Raji (cell line): Measurements from ENCODE around the gene DENND1A.

Source experiments
- POLR2A ChIP-seq: IDR thresholded peaks from 2 replicates; pipeline ENCODE4 v1.6.1; 2011; ENCODE audit warnings: low read depth, low read length, control low read depth; ENCODE audit not compliant: insufficient read depth

DENND1A gene

DNA sequence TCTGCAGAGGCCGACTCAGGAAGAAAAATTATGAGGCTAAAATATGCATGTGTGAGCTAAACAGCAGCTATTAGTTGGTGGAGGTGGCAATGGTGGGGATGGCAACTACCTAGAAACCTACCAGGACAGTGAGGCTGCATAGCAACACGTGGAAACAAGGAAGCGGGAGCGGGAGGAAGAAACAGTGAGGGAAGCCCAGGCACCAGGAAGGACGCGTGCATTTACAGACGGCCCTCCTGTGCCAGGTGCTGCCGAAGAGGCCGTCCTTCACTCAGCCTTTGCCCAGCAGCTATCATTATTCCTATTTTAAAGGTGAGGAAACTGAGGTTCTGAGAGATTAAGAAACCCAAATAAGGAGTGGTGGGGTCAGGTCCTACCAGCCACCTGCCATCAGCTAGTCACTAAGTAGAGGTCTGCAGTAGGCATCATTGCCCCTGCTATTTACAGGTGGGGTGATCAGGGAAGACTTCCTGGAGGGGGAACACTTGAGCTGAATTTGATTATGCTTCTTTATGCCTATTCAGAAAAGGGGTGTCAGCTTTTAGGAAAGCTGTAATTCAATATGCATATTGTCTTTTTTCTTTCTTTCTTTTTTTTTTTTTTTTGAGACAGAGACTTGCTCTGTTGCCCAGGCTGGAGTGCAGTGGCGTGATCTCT is 448.6 kb downstream of the DENND1A start:
- TF ChIP-seq POLR2A = no peak

DNA sequence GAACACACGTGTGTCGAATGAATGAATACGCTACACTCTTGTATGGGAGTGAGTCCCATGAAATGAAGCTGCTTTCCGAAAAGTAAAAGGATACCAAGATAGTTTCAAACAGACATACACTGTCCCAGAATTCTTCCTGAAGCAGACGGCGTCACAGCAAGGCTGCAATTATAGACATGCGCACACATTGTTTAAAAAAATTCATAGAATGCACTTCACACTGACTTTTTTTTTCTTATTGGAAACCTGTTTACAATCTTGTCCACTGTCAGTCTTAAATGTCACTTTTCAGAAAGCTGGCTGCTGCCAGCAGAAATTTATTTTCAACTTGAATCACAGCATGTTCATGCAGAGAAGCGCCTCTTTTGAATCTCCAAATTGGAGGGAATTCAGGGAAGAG is 449.1 kb downstream of the DENND1A start:
- no peak for TF ChIP-seq POLR2A

DNA sequence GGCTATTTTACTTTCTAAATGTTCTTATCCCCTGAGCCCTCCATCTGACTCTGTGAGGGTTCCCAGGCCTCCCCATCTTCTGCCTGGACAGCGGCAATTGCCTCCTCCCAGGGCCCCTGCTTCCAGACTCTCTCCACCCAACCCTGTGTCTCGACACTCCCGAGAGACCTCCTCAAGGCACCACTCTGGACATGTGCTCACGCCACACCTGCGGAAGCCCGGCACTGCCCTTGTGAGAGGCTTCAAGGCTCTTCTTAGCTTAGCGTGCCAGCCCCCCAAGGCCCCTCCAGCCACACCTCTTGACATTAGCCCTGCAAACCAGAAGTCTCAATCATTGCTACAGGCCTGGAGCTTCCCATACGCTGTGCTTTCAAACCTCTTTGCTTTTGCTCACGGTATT is 449.8 kb downstream of the DENND1A start:
- TF ChIP-seq POLR2A = no peak

DNA sequence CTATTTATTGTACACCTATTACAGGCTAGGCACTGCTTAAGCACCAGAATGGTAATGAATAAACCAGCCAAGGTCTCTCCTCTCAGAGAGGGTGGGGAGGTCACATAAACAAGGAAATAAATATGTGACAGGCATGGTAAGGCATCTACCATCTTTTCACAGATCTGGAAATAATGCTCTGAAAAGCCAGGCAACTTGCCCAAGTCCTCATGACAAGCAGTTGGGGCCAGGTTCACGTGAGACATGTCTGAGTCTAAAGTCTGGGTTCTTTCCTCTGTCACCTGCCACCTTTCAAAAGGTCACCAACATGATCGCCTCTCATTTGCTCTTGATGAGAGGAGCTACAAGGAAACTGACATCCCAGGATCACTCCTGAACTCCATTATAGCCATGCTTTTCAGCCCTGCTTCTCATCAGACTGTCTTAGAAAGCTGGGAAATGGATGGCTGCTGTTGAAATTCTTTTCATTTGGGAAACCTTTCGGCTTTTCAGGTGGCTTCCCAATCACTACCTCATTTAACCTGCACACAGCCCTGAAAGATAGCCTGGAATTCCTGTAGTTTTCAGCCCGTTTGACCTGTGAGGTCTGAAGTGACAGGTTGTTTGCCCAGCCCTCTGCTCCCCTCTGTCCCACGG is 450.8 kb downstream of the DENND1A start:
- TF ChIP-seq POLR2A = no peak

DNA sequence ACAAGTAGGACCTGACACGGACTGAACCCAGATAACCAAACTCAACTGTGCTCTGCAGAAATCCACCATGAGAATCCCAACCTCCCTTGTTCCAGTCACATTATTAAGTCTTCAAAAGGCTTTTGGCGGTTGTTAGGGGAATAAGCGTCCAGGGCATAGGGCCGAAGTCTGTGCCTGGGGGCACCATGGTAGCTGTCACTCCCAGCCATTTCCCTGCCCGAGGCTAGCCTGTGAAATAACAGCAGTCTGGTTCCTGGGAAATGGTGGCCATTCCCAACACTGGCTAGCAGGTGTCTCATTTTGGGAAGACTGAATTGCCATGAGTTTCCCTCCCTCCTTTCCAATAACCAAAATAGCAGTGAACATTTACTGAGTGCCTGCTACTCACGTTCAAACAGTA is 451.8 kb downstream of the DENND1A start:
- no peak for TF ChIP-seq POLR2A

DNA sequence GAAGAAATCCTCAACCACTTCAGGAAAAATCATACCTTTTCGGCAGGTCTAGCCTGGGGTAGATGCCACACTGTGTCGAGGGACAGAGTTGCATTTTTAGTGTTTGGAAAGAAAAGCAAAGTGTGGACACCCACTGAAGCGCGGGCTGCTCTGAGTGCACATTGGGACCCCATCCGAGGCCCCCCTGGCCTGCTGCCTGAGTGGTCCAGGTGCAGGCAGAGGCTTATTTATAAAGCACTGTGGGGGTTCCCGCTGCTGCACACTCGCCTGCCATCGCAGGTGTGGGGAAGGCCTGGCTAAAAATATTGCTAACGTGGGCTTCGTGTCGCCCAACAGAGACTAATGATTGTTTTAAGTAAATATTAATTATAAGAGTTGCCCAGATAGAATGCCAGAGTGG is 454.5 kb downstream of the DENND1A start:
- TF ChIP-seq POLR2A = no peak

DNA sequence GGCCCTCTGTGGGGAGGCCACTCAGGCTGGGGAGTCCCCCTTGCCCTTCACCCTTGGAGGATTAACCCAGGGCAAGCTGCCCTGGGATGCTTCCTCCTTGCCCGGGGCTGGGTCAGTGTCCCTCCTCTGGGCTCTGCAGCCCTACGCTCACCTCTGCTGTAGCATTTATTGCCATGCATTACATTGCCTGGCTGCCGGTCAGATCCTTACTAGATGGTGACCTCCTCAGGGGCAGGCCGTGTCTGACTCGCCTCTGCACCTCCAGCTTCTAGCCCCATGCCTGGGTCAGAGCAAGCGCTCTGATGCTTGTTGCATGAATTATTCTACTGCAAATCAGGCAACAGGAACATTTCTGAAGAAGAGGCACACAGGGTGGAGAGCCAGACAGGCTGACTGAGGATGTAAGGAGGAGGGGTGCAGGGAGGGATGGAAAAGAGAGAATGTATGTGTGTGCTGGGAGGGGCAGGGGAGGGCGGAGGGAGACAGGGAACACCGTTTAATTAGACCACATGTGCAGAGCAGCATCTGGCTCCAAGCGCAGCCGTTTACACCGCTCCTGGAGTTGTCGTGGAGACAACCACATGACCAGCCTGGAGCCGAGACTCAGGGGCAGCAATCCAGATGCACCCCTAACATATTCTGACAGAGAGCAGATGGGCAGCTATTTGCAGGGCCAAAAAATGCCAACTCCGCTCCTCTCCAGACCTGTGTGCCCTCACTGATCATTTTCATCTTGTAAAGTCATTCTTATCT is 456.9 kb downstream of the DENND1A start:
- no peak for TF ChIP-seq POLR2A

DNA sequence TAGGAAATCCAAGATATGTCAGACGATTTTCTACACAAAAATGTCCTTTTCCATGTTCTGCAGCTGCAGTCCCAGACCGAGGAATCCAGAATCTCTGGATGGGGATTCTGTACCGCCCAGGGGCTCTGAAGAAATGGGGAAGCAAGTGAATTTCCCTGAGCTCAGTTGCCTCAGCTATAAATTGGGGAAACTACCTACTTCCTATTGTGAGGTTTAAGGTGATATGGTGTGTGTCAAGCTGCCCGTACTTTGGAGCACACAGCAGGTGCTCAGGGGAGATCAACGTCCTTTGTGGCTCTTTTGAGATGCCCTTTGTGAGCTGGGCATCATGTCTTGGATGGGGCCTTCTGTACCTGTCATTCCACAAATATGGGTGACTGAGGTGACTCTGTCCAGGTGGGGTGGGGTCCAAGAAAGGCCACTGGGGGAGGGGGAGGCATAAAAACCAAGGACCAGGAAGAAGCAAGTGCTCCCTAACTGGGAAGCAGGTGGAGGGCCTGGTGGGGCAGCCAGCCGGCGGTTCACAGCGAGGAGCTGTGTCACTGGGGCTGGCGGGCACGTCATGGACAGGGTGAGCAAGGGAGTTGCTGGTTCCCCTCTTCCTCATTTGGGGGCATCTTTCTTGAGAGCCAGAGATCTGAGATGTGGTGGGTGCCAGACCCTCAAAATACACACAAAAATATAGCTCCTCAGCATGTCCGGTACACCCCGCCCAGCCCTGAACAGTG is 457.9 kb downstream of the DENND1A start:
- TF ChIP-seq POLR2A = no peak

DNA sequence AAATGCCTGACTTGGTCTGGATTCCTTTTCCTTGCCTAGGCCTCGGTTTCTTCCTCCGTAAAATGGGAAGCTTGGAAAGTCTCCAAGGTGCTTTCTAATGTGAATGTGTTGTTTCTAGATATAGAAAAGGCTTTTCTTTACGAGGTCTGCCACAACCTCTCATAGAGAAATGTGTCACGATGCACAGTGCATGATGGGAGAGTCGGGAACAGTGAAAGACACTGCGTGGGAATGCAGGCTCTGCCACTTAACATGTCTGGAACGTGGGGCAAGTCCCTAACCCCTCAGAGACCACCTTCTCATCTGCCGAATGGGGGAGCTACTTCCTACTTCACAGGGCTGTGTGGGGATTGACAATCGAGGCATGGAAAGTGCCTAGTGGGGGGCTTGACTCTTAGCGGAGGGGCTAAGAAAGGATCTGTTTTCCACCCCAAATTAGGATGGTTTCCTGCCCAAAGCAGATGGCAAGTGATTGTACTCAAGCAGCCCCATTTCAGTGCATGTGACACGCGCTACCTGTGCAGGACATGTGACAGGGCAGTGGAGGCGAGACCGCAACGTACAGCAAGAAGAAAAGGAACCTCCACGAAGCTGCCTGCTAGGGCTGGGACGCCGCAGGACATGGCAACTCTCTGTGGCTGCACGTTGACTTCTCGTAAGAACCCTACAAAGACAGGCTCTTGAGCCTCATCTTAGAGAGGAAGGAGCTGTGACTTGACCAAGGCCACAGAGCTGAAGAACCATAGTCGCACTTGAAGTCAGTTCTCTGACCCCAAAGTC is 458.7 kb downstream of the DENND1A start:
- no peak for TF ChIP-seq POLR2A

DNA sequence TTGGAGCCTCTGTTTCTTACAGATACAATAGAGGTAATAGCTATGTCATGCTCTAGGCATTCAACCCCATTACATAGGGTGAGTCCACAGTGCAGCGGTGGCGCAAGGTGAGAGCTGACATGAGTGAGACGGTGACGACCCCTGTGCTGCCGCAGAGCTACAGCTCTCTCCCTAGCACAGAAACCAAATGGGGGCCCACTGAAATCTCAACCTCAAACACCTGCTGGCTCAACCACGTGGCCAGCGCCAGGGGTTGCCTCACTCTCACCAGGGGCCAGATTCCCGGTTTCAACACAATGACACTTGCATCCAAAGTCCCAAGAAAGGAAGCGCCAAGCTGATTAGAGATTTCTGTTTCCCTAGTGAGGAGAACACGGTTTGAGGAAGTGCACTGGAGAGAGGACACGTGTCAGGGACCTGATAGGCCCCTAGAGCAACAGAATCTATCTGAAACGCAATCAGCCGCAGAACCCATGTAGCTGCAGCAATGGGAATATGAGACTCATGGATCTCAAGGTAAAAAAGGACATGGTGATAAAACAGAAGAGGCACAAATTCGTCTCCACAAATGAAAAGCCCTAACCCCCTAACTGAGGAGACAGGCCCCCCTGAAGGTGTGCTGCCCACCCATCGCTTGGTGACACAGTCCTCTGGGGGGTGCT is 459.7 kb downstream of the DENND1A start:
- TF ChIP-seq POLR2A = no peak

DNA sequence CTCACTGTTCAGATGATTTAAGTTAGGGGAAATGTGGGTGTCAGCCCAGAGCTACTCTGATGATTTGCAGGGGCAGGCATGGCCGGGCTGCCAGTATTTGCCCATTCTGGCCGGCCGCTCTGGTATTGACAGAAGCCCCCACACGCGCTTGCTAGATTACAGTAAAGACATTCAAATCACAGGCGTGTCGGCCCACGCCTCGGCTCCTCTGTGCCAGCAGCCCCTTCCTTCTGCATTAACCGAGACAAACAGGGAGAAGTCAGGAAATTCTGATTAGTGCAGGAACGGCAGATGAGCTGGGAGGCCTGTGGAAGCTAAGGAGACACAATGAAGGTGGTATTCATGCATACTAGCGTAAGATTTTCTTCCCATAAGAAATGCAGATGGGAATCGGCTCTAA is 460.6 kb downstream of the DENND1A start:
- TF ChIP-seq POLR2A = no peak

DNA sequence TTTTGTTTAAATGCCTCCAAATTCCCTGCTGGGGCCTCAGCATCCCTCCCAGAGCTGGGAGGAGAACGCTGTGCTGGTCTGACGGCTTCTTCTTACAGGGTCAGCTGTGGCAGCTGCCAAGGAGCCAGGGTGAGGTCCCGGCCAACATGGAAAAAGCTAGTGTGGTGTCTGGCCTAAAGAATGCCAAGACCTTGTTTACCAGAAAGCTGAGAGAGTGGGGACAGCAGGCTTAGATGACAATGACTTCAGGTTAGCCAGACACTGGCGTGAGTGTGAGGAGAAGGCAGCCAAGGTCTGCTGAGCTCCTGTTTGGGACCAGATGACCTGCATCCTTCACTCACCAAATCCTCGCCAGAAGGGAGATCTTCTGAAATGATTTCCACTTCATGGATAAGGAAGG is 461.4 kb downstream of the DENND1A start:
- TF ChIP-seq POLR2A = no peak

DNA sequence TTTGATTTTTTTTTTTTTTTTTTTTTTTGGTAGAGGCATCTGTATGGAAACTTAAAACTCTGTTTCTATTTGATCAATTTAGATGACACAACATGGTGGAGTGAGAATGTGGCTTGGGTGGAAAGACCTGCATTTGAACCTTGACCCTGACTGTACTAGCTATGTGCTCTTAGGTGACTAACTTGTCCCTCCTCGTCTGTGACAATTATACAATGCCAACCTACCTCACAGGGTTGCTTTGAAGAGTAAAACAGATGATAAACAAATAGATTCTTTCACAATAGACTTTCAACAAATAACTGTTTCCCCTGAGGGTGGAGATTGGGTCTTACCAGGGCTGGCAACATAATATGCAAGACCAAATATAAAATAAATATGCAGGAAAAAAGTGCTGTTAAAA is 464.6 kb downstream of the DENND1A start:
- no peak for TF ChIP-seq POLR2A

DNA sequence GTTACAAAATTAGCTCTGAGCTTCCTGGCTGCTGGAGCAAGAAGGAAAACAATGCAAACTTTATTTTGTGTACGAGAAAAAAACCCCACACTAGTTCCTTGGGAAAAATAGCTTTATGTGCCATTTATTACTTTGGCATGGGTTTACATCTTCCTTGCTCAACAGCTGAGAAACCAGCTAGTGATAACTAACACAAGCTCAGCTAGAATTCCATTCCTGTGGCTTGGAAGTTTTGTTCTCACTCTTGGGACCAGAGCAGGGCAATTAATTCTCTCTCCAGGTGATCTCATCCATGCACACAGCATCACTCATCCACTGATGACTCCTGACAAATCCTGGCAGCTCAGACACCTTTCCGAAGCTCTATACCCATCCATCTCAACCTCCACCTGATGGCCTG is 469.8 kb downstream of the DENND1A start:
- TF ChIP-seq POLR2A = no peak
